Nephron progenitor cell (in vitro differentiated cells): ENCODE results near the gene EPB41L4A.

Experiments used
- DNase-seq: peaks from one replicate; pipeline ENCODE4 v3.0.0; 2021
- H3K27ac Mint-ChIP-seq: 2 replicates; pipeline ENCODE4 v1.8.0; 2021; ENCODE audit warnings: mild to moderate bottlenecking, moderate library complexity, mixed read lengths
- H3K27me3 Mint-ChIP-seq: 2 replicates; pipeline ENCODE4 v1.8.0; 2021; ENCODE audit warnings: mild to moderate bottlenecking, low read depth, mixed read lengths; ENCODE audit not compliant: poor library complexity
- H3K36me3 Mint-ChIP-seq: 2 replicates; pipeline ENCODE4 v1.8.0; 2021; ENCODE audit warnings: low read depth, mixed read lengths
- H3K4me1 Mint-ChIP-seq: 2 replicates; pipeline ENCODE4 v1.8.0; 2021; ENCODE audit warnings: mixed read lengths
- H3K4me3 Mint-ChIP-seq: 2 replicates; pipeline ENCODE4 v1.8.0; 2021; ENCODE audit warnings: mild to moderate bottlenecking, moderate library complexity, mixed read lengths
- H3K9me3 Mint-ChIP-seq: 2 replicates; pipeline ENCODE4 v1.8.0; 2021; ENCODE audit warnings: mild to moderate bottlenecking, moderate library complexity, mixed read lengths
- CTCF ChIP-seq: fragments of 200-600 bp; sonication (generic); IDR thresholded peaks from 2 replicates; pipeline ENCODE4 v1.5.0; 2021; ENCODE audit warnings: antibody characterized with exemption

Gene EPB41L4A

GRCh38 chr5:112294126-112294525, 125.0 kb downstream of the EPB41L4A start:
- Mint-ChIP-seq H3K4me3 (no peak overlapping the region), H3K27ac (peak overlapping the region; percentile 10), H3K27me3 (peaks cover 7% of the 10 kb centered on the region), H3K4me1 (no peaks in the 10 kb centered on the region), H3K36me3 (no peaks in the 10 kb centered on the region), H3K9me3 (peaks cover 20% of the 10 kb centered on the region)
- DNase-seq, result no peak
- no peak for TF ChIP-seq CTCF

- Mint-ChIP-seq H3K27me3 (peaks cover 7% of the 10 kb centered on the region), H3K9me3 (peaks cover 15% of the 10 kb centered on the region), H3K4me1 (no peaks in the 10 kb centered on the region), H3K27ac (no peak overlapping the region), H3K4me3 (no peak overlapping the region), H3K36me3 (no peaks in the 10 kb centered on the region)
- no peak for TF ChIP-seq CTCF
- no peak for DNase-seq
These were observed 125.5 kb downstream of the EPB41L4A start for GRCh38 chr5:112293587-112293986.

DNA sequence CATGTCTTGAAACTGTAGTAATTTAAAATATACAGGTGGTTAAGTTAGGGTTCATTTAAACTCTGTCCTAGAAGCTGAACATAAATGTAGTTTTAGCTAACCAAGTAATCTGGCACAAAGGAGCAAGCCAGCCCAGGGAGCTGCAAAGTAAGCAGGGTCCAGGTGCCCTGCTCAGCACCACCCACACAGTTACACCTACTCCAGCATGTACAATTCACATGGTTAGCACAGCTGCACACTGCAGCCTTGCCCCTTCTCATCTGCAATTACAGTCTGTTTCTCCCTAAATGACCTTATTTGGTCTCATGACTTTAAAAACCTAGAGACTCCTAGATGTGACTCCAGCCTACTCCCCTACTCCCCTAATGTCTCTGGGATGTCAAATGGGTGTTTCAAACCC, 128.4 kb downstream of the EPB41L4A start:
- Mint-ChIP-seq H3K36me3 (no peaks in the 10 kb centered on the region), H3K4me3 (no peak overlapping the region), H3K27me3 (peaks cover 4% of the 10 kb centered on the region), H3K9me3 (no peaks in the 10 kb centered on the region), H3K27ac (no peak overlapping the region), H3K4me1 (no peaks in the 10 kb centered on the region)
- DNase-seq, result no peak
- no peak for TF ChIP-seq CTCF

- no peak for TF ChIP-seq CTCF
- H3K4me1 Mint-ChIP-seq, result no peaks in the 10 kb centered on the region
- no peak overlapping the region for H3K27ac Mint-ChIP-seq
- no peak overlapping the region for H3K4me3 Mint-ChIP-seq
- peaks cover 4% of the 10 kb centered on the region for H3K27me3 Mint-ChIP-seq
- DNase-seq, result no peak
- H3K36me3 Mint-ChIP-seq, result no peaks in the 10 kb centered on the region
- no peaks in the 10 kb centered on the region for H3K9me3 Mint-ChIP-seq
These were observed 129.6 kb downstream of the EPB41L4A start for GRCh38 chr5:112289465-112289864.

DNA sequence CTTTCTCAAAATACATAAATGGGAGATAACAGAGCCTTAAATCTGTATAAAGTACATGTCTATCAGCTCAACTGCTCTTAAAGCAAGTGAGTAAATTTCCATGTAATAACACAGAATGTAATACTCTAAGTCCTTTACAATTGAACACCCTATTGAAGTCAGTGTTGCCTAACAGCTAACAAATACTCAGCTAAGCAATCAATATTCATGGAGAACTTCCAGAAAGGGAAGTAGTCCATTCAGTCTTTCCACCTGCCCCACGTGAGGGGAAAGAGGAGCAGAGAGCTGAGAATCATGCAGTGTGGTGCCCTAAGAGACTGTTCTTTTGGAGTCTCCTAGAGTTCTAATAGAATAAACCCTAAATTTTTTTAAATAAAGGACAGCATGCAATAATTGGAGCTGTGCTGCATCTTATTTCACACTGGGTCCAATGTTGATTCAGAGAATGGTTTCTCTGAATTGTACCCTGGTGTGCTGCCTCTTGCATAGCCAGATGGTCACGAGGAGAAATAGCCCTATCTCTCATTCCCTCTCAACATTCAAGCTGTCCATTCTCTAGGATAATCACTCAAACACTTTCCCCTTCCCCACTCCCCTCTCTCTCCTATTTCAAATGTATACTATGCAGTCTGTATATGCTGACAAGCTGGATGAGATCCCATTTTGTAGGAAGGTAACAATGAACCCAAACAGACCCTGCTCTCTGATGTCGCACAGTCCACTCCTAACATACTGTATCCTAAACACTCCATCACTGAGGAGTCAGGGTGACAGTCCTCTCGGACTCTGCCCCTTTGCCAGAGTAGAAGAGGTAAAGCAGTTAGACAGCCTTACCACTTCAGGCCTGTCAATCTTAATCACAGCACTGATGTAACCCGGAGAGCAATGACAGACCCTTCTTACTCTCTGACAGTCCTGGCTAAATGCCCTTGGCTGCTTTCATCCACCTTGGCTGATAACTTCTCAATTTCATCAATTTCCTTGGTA, 134.8 kb downstream of the EPB41L4A start:
- no peak overlapping the region for H3K4me3 Mint-ChIP-seq
- H3K9me3 Mint-ChIP-seq, result no peaks in the 10 kb centered on the region
- no peaks in the 10 kb centered on the region for H3K36me3 Mint-ChIP-seq
- H3K27ac Mint-ChIP-seq, result no peak overlapping the region
- no peaks in the 10 kb centered on the region for H3K27me3 Mint-ChIP-seq
- H3K4me1 Mint-ChIP-seq, result peaks cover 20% of the 10 kb centered on the region
- no peak for TF ChIP-seq CTCF
- DNase-seq, result no peak
